Osteoblast (primary cell): ENCODE results near the gene NPHP1. TPM values are rescaled to one million over a fixed set of nuclear protein-coding genes. Genes with fewer than 3 reads are reported as not detected.
A peak's percentile ranks its signal among the peaks of the same experiment; 100 is the strongest.
"Not testable (repeated sequence)": the region's sequence is repeated elsewhere in the genome, so short reads cannot be mapped to it uniquely, and the experiment has no call there.

ENCODE experiments used
- DNase-seq: peaks from one replicate; pipeline ENCODE4 v3.0.0; 2011; ENCODE audit warnings: low spot score, mixed read lengths; ENCODE audit not compliant: insufficient read length; ENCODE audit errors: missing footprints
- H2AFZ ChIP-seq: 2 replicates; pipeline ENCODE4 v1.6.0; 2011; ENCODE audit warnings: mild to moderate bottlenecking, low read length
- H3K27ac ChIP-seq: 2 replicates; pipeline ENCODE4 v1.5.1; 2011; ENCODE audit warnings: mild to moderate bottlenecking, low read depth, low read length, moderate library complexity
- H3K27me3 ChIP-seq: 2 replicates; pipeline ENCODE4 v1.6.0; 2012; ENCODE audit warnings: mild to moderate bottlenecking, control low read depth, inconsistent platforms, low read length, moderate library complexity; ENCODE audit not compliant: insufficient read depth
- H3K36me3 ChIP-seq: 2 replicates; pipeline ENCODE4 v1.5.1; 2011; ENCODE audit warnings: mild to moderate bottlenecking, low read length, control low read depth, moderate library complexity; ENCODE audit not compliant: insufficient read depth
- H3K4me1 ChIP-seq: 2 replicates; pipeline ENCODE4 v1.5.1; 2011; ENCODE audit warnings: mild to moderate bottlenecking, low read length, control low read depth, moderate library complexity; ENCODE audit not compliant: insufficient read depth
- H3K4me2 ChIP-seq: 2 replicates; pipeline ENCODE4 v1.6.0; 2011; ENCODE audit warnings: mild to moderate bottlenecking, low read length; ENCODE audit not compliant: insufficient read depth
- H3K4me3 ChIP-seq: fragments of 200-600 bp; sonication (generic); 3 replicates; pipeline ENCODE4 v1.5.1; 2012; ENCODE audit warnings: mild to moderate bottlenecking, low read length, inconsistent platforms; ENCODE audit not compliant: insufficient read depth
- H3K79me2 ChIP-seq: 2 replicates; pipeline ENCODE4 v1.6.0; 2012; ENCODE audit warnings: mild to moderate bottlenecking, low read length, control low read depth, inconsistent platforms; ENCODE audit not compliant: insufficient read depth
- H3K9me3 ChIP-seq: 2 replicates; pipeline ENCODE4 v1.5.1; 2011; ENCODE audit warnings: low read depth, low read length, control low read depth
- H4K20me1 ChIP-seq: 2 replicates; pipeline ENCODE4 v1.6.0; 2012; ENCODE audit warnings: mild to moderate bottlenecking, low read length, control low read depth; ENCODE audit not compliant: insufficient read depth
- CTCF ChIP-seq: IDR thresholded peaks from 2 replicates; pipeline ENCODE4 v1.5.1; 2011; ENCODE audit warnings: mild to moderate bottlenecking, low read depth, low read length, moderate library complexity; ENCODE audit errors: extremely low read depth
- total RNA-seq: library from RNA; depleted of rRNA; stranded (reverse); fragments of >200 nt; gene quantifications from 2 replicates; pipeline ENCODE4 v1.2.3, GENCODE V29; 2012

NPHP1 gene
- total RNA-seq, 1 donor, result 7.6 TPM

GRCh38 chr2:110116033-110116710, 88.6 kb downstream of the NPHP1 start:
- Histone ChIP-seq H3K79me2 (no peaks in the 10 kb centered on the region), H3K4me3 (peak overlapping the region; percentile 46), H3K27ac (no peak overlapping the region), H4K20me1 (no peaks in the 10 kb centered on the region), H3K4me1 (peaks cover 11% of the 10 kb centered on the region), H3K36me3 (no peaks in the 10 kb centered on the region), H3K9me3 (no peaks in the 10 kb centered on the region), H3K27me3 (peaks cover 6% of the 10 kb centered on the region), H2AFZ (peak overlapping the region; percentile 51), H3K4me2 (peak overlapping the region; percentile 40)
- TF ChIP-seq CTCF, result peak; percentile 73
- DNase-seq, result peak; percentile 95

GRCh38 chr2:110115291-110116032, 89.4 kb downstream of the NPHP1 start, which contains the start of gene MALL:
TSS of gene MALL (minus strand) at chr2:110115822. CDS start at chr2:110115792, 30 bp downstream.
- peak within 1 kb of the TSS; percentile 46 for H3K4me3 ChIP-seq
- peak within 1 kb of the TSS; percentile 40 for H3K4me2 ChIP-seq
- no peak within 1 kb of the TSS for H3K27ac ChIP-seq
- no peaks in the 10 kb centered on the region for H3K36me3 ChIP-seq
- peaks cover 7% of the 10 kb centered on the region for H3K4me1 ChIP-seq
- no peaks in the 10 kb centered on the region for H3K79me2 ChIP-seq
- H4K20me1 ChIP-seq, result no peaks in the 10 kb centered on the region
- DNase-seq, result no peak
- TF ChIP-seq CTCF, result no peak
- H3K27me3 ChIP-seq, result peaks cover 6% of the 10 kb centered on the region
- H3K9me3 ChIP-seq, result no peaks in the 10 kb centered on the region
- peak within 1 kb of the TSS; percentile 51 for H2AFZ ChIP-seq

- Histone ChIP-seq H4K20me1 (no peaks in the 10 kb centered on the region), H3K36me3 (no peaks in the 10 kb centered on the region), H3K4me3 (no peak overlapping the region), H3K9me3 (no peaks in the 10 kb centered on the region), H3K4me1 (peaks cover 7% of the 10 kb centered on the region), H3K4me2 (peak overlapping the region; percentile 40), H3K27me3 (peaks cover 6% of the 10 kb centered on the region), H3K79me2 (no peaks in the 10 kb centered on the region), H2AFZ (no peak overlapping the region), H3K27ac (no peak overlapping the region)
- no peak for TF ChIP-seq CTCF
- DNase-seq, result no peak
Measured at GRCh38 chr2:110114831-110115255, 90.0 kb downstream of the NPHP1 start.

- Histone ChIP-seq H3K4me3 (no peak overlapping the region), H3K27ac (no peak overlapping the region), H3K4me2 (no peak overlapping the region), H2AFZ (no peak overlapping the region), H4K20me1 (no peaks in the 10 kb centered on the region), H3K4me1 (peaks cover 7% of the 10 kb centered on the region), H3K36me3 (no peaks in the 10 kb centered on the region), H3K27me3 (peaks cover 6% of the 10 kb centered on the region), H3K9me3 (no peaks in the 10 kb centered on the region), H3K79me2 (no peaks in the 10 kb centered on the region)
- peak; percentile 19 for TF ChIP-seq CTCF
- DNase-seq, result no peak
Measured at GRCh38 chr2:110113961-110114591, 90.7 kb downstream of the NPHP1 start.

GRCh38 chr2:110108291-110108690, 96.5 kb downstream of the NPHP1 start:
- not testable (repeated sequence) for H3K4me3 ChIP-seq, H3K4me2 ChIP-seq, H3K36me3 ChIP-seq, H3K79me2 ChIP-seq, H4K20me1 ChIP-seq, H3K27me3 ChIP-seq, DNase-seq, H2AFZ ChIP-seq, H3K9me3 ChIP-seq, H3K27ac ChIP-seq
- H3K4me1 ChIP-seq, result peaks cover 32% of the 10 kb centered on the region
